Left lung (tissue), 10 donors: ENCODE data around the gene PAXX. TPM values are rescaled to one million over a fixed set of nuclear protein-coding genes. Genes with fewer than 3 reads are reported as not detected.
"Not testable (repeated sequence)": the region's sequence is repeated elsewhere in the genome, so short reads cannot be mapped to it uniquely, and the experiment has no call there.

ENCODE experiments used
- ATAC-seq: fragments of 200-7000 bp; cut with Tn5 transposase; one replicate; pipeline ENCODE4 v1.9.1; 2020; ENCODE audit warnings: moderate library complexity
- DNase-seq, 4 donors: peaks; one replicate each; pipeline ENCODE4 v3.0.0-alpha.2; 2013 to 2020
- H3K27ac ChIP-seq, 2 donors: fragments of 200-600 bp; sonication (generic) in 1 of 2; one replicate each; pipeline versions ENCODE4 v1.5.0 to v1.8.0; 2020 to 2021
- H3K27me3 ChIP-seq, 2 donors: fragments of 200-600 bp; sonication (generic) in 1 of 2; one replicate each; pipeline versions ENCODE4 v1.5.0 to v1.8.0; 2020 to 2021
- H3K36me3 ChIP-seq, 2 donors: fragments of 200-600 bp; sonication (generic) in 1 of 2; one replicate each; pipeline versions ENCODE4 v1.5.0 to v1.8.0; 2020 to 2021
- H3K4me1 ChIP-seq, 2 donors: fragments of 200-600 bp; one replicate each; pipeline ENCODE4 v1.8.0; 2021
- H3K4me3 ChIP-seq, 2 donors: fragments of 200-600 bp; sonication (generic) in 1 of 2; one replicate each; pipeline versions ENCODE4 v1.5.0 to v1.8.0; 2020 to 2021; ENCODE audit warnings: mild to moderate bottlenecking in 1 of 2
- H3K9me3 ChIP-seq, 2 donors: fragments of 200-600 bp; sonication (generic) in 1 of 2; one replicate each; pipeline versions ENCODE4 v1.5.0 to v1.8.0; 2020 to 2021
- CTCF ChIP-seq, 2 donors: fragments of 200-600 bp; sonication (generic) in 1 of 2; IDR thresholded peaks; one replicate each; pipeline versions ENCODE4 v1.5.0 to v1.8.0; 2021; ENCODE audit warnings: antibody characterized with exemption in 2 of 2
- intact Hi-C, 2 donors: fragments of 100-400 bp; cut with DNase I; formaldehyde crosslinking; loops; one replicate each; pipeline versions ENCODE4 v1.11.2 to v1.14.2; 2022
- polyA plus RNA-seq, 6 donors: library from polyadenylated mRNA; unstranded; fragments of 120-200 nt; gene quantifications; one replicate each; pipeline ENCODE4 v1.2.1, GENCODE V29; 2013; ENCODE audit not compliant: insufficient read length in 6 of 6
- total RNA-seq, 2 donors: library from RNA; stranded (reverse); fragmentation: NEBNext Ultra II Directional; extraction: Animal tissue kit (Norgen Biotek cat#: 25700); gene quantifications; one replicate each; pipeline ENCODE4 v1.2.1, GENCODE V29; 2021
- donor health status: DM: no; HTN: yes; CAD: no.
- donor health status: DM: no; HTN: no; CAD: no.

Gene PAXX
- total and polyA plus RNA-seq, 8 donors: 28.1 to 56.6 (median 34.2) TPM

DNA sequence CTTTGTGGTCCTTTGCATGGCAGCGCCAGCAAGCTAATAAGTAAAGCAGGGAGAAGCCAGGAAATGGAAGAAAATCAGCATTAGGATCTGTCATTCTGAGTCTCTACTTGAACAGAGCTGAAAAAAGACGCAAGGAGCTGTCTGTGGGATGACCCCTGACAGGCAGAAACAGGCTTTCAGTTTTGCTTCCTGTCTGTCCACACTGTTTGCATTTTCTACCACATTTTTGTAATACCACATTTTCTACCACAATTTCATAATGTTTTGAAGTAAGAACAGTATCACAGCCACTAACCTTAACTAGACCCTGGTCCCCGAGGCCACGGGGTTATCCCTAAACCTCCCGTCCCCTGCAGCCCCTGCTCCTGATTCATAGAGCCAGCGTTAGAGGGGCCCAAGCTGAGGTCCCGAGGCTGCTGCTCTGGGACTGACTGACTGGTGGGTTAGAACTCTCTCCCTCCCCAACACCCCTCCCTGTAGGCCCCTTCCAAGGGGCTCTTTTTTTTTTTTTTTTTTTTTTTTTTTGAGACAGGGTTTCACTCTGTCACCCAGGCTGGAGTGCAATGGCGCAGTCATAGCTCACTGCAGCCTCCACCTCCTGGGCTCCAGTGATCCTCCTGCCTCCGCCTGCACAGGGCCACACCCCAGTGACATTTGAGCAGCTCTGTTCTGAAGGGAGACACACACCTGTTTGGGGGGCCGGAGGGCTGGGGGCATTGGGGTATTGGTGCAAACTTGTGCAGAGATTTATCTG lies 8.1 kb downstream of the PAXX start:
- intact Hi-C loops: no loop called here
- H3K9me3 ChIP-seq: peaks cover 0 to 3% of the 10 kb centered on the region in 2 donors
- peaks cover 0 to 19% of the 10 kb centered on the region in 2 donors for H3K27me3 ChIP-seq
- ATAC-seq (no peak), DNase-seq (no peak)
- TF ChIP-seq CTCF (IDR thresholded peaks at IDR 0.05): no peak
- peak overlapping the region; percentile 39 to 81 for H3K27ac ChIP-seq
- H3K4me3 ChIP-seq: no peak overlapping the region
- H3K4me1 ChIP-seq: peaks cover 10 to 62% of the 10 kb centered on the region in 2 donors
- no peaks in the 10 kb centered on the region for H3K36me3 ChIP-seq

GRCh38 chr9:137001857-137002645 lies 9.8 kb downstream of the PAXX start:
- no peak overlapping the region for H3K4me3 ChIP-seq
- TF ChIP-seq CTCF (IDR thresholded peaks at IDR 0.05): no peak
- peaks cover 0 to 5% of the 10 kb centered on the region in 2 donors for H3K27me3 ChIP-seq
- H3K27ac ChIP-seq: no peak overlapping the region
- no peaks in the 10 kb centered on the region for H3K36me3 ChIP-seq
- ATAC-seq (no peak), DNase-seq (no peak)
- intact Hi-C loops: no loop called here
- peaks cover 0 to 4% of the 10 kb centered on the region in 2 donors for H3K9me3 ChIP-seq
- peaks cover 0 to 45% of the 10 kb centered on the region in 2 donors for H3K4me1 ChIP-seq

GRCh38 chr9:137002646-137003041 lies 10.4 kb downstream of the PAXX start:
- Histone ChIP-seq H3K4me3 (no peak overlapping the region), H3K9me3 (peaks cover 0 to 4% of the 10 kb centered on the region in 2 donors), H3K27me3 (no peaks in the 10 kb centered on the region), H3K36me3 (no peaks in the 10 kb centered on the region), H3K4me1 (peaks cover 0 to 39% of the 10 kb centered on the region in 2 donors), H3K27ac (no peak overlapping the region)
- intact Hi-C loops: no loop called here
- ATAC-seq (no peak), DNase-seq (no peak)
- no peak for TF ChIP-seq CTCF (IDR thresholded peaks at IDR 0.05)

DNA sequence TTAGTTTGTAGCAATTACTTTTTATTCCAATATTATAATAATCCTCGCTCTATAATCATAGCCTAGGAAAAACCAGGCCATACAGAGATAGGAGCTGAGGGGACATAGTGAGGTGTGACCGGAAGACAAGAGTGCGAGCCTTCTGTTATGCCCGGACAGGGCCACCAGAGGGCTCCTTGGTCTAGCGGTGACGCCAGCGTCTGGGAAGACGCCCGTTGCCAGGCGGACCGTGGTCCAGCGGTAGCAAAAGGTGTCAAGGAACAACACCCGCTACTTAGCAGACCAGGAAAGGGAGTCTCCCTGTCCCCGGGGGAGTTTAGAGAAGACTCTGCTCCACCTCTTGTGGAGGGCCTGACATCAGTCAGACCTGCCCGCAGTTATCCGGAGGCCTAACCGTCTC lies 12.1 kb downstream of the PAXX start:
- H3K4me1 ChIP-seq: peaks cover 0 to 22% of the 10 kb centered on the region in 2 donors
- H3K27me3 ChIP-seq, H3K27ac ChIP-seq, DNase-seq, ATAC-seq, H3K4me3 ChIP-seq, intact Hi-C loops, H3K9me3 ChIP-seq: not testable (repeated sequence)
- H3K36me3 ChIP-seq: peaks cover 0 to 11% of the 10 kb centered on the region in 2 donors
- TF ChIP-seq CTCF (IDR thresholded peaks at IDR 0.05): peak; percentile 23 to 58
